Adrenal gland (tissue), 5 donors: ENCODE results near the gene THY1.

Experiments
- CTCF ChIP-seq, 6 experiments: fragments of 450-650 bp in 4 of 6; fragments of 200-600 bp in 2 of 6; sonication (generic) in 1 of 6; IDR thresholded peaks; 1 replicate in 5 of 6; 2 replicates in 1 of 6; pipeline versions ENCODE4 v1.5.1 to v1.8.0; 2016 to 2021; ENCODE audit warnings: antibody characterized with exemption in 6 of 6, mild to moderate bottlenecking in 2 of 6, moderate library complexity in 1 of 6
- POLR2A ChIP-seq, 2 donors: fragments of 450-650 bp; IDR thresholded peaks; one replicate each; pipeline ENCODE4 v1.6.1; 2017; ENCODE audit warnings: antibody characterized with exemption in 2 of 2, mild to moderate bottlenecking in 2 of 2, moderate library complexity in 1 of 2
- donor health status: DM: no; HTN: no; CAD: no.

- TF ChIP-seq CTCF (IDR thresholded peaks at IDR 0.05) (no peak), POLR2A (IDR thresholded peaks at IDR 0.05) (peak in 1 of 2 donors; percentile 51)
Measured at GRCh38 chr11:119370486-119371046, 52.4 kb downstream of the THY1 start.
